HepG2 (cell line): Measurements from ENCODE around the gene HMG20B. TPM values are rescaled to one million over a fixed set of nuclear protein-coding genes. Genes with fewer than 3 reads are reported as not detected.

Experiments used
- ARNTL ChIP-seq: sonication (generic); formaldehyde crosslinking; IDR thresholded peaks from 2 replicates; pipeline ENCODE4 v1.4.0; 2020; ENCODE audit warnings: mild to moderate bottlenecking, missing genetic modification reagents
- ATF2 ChIP-seq: sonication (generic); formaldehyde crosslinking; IDR thresholded peaks from 2 replicates; pipeline ENCODE4 v1.4.0; 2020; ENCODE audit warnings: missing genetic modification reagents
- FOXA1 ChIP-seq, 2 experiments: fragments of 450-650 bp in 1 of 2; sonication (generic) in 1 of 2; formaldehyde crosslinking in 1 of 2; IDR thresholded peaks; 2 replicates each; pipeline versions ENCODE4 v1.4.0 to v1.6.1; 2016 to 2020; ENCODE audit warnings: missing genetic modification reagents in 1 of 2
- KDM6A ChIP-seq: IDR thresholded peaks from 2 replicates; pipeline ENCODE4 v1.6.1; 2016; ENCODE audit warnings: low read depth
- MBNL3 ChIP-seq: fragments of 250-450 bp; sonication (Bioruptor Pico); conservative IDR thresholded peaks from 2 replicates; pipeline ENCODE4 v1.8.0; 2022; ENCODE audit warnings: mild to moderate bottlenecking, inconsistent platforms
- TARDBP ChIP-seq: sonication (generic); formaldehyde crosslinking; IDR thresholded peaks from 2 replicates; pipeline ENCODE4 v1.8.0; 2022; ENCODE audit warnings: mild to moderate bottlenecking, missing genetic modification reagents
- TEAD2 ChIP-seq: sonication (generic); formaldehyde crosslinking; IDR thresholded peaks from 2 replicates; pipeline ENCODE4 v1.9.0; 2021; ENCODE audit warnings: missing genetic modification reagents
- ZBTB4 ChIP-seq: sonication (generic); formaldehyde crosslinking; IDR thresholded peaks from 2 replicates; pipeline ENCODE4 v1.4.0; 2020; ENCODE audit warnings: missing genetic modification reagents, mild to moderate bottlenecking, borderline replicate concordance
- ZNF317 ChIP-seq: sonication (generic); formaldehyde crosslinking; IDR thresholded peaks from 2 replicates; pipeline ENCODE4 v1.5.0; 2020; ENCODE audit warnings: mild to moderate bottlenecking, missing genetic modification reagents
- ZNF614 ChIP-seq: IDR thresholded peaks from 2 replicates; pipeline ENCODE4 v1.6.1; 2018; ENCODE audit warnings: missing biosample characterization, missing genetic modification reagents, inconsistent platforms, borderline replicate concordance
- polyA plus RNA-seq, 8 experiments: library from polyadenylated mRNA; depleted of rRNA in 3 of 8; stranded (reverse) in 7 of 8; unstranded in 1 of 8; fragments of >200 nt; fragmentation: Illumina TruSeq in 4 of 8; extraction: Trizol in 4 of 8; gene quantifications; 2 replicates each; pipeline versions ENCODE4 v1.2.1 to v1.2.3, GENCODE V29; 2011 to 2016; ENCODE audit warnings: low read depth in 4 of 8, missing spikeins in 1 of 8, mixed read lengths in 1 of 8; ENCODE audit not compliant: insufficient read depth in 1 of 8
- total RNA-seq, 5 experiments: library from RNA; depleted of rRNA; stranded (reverse); fragments of >200 nt; fragmentation: Illumina TruSeq; extraction: Trizol; gene quantifications; 2 replicates each; pipeline ENCODE4 v1.2.3, GENCODE V29; 2016; ENCODE audit warnings: low read depth in 1 of 5
- TF ChIP-seq, protein P1 (sequence below): sonication (generic); formaldehyde crosslinking; IDR thresholded peaks from 2 replicates; pipeline ENCODE4 v1.8.0; 2022; ENCODE audit warnings: mild to moderate bottlenecking, missing genetic modification reagents, moderate library complexity

Gene HMG20B
- total and polyA plus RNA-seq, 2 of the 13 experiments (the other 11 are each of a cell fraction or from before 2014, with no cell fraction given) = 23.9 to 29.2 TPM

GRCh38 chr19:3544742-3545668, 27.7 kb upstream of the HMG20B start (continued):
- TF ChIP-seq ARNTL (CRISPR knock-in tag) (no peak), ZBTB4 (no peak), ZNF614 (CRISPR knock-in tag) (no peak), MBNL3 (CRISPR knock-in tag) (no peak), ZNF317 (no peak), TARDBP (CRISPR knock-in tag) (no peak), KDM6A (CRISPR knock-in tag) (no peak), TEAD2 (no peak), ATF2 (CRISPR knock-in tag) (no peak), FOXA1 (IDR thresholded peaks at IDR 0.05) (no peak), FOXA1 (CRISPR knock-in tag; IDR thresholded peaks at IDR 0.05) (no peak)
- TF ChIP-seq, protein P1, sequence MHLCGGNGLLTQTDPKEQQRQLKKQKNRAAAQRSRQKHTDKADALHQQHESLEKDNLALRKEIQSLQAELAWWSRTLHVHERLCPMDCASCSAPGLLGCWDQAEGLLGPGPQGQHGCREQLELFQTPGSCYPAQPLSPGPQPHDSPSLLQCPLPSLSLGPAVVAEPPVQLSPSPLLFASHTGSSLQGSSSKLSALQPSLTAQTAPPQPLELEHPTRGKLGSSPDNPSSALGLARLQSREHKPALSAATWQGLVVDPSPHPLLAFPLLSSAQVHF = no peak
